Endothelial cell (in vitro differentiated cells): Measurements from ENCODE around the gene SAMD8. TPM values are rescaled to one million over a fixed set of nuclear protein-coding genes. Genes with fewer than 3 reads are reported as not detected.

Experiments
- DNase-seq: peaks from one replicate; pipeline ENCODE4 v3.0.0; 2021; ENCODE audit warnings: low spot score
- H3K27ac Mint-ChIP-seq: one replicate; pipeline ENCODE4 v1.8.0; 2021; ENCODE audit warnings: mixed read lengths, inconsistent platforms; ENCODE audit not compliant: unreplicated experiment
- H3K27me3 Mint-ChIP-seq: one replicate; pipeline ENCODE4 v1.8.0; 2021; ENCODE audit warnings: mild to moderate bottlenecking, moderate library complexity, mixed read lengths, inconsistent platforms; ENCODE audit not compliant: unreplicated experiment
- H3K36me3 Mint-ChIP-seq: one replicate; pipeline ENCODE4 v1.8.0; 2021; ENCODE audit warnings: mild to moderate bottlenecking, low read depth, mixed read lengths, inconsistent platforms; ENCODE audit not compliant: unreplicated experiment
- H3K4me1 Mint-ChIP-seq: one replicate; pipeline ENCODE4 v1.8.0; 2021; ENCODE audit warnings: mild to moderate bottlenecking, mixed read lengths, inconsistent platforms; ENCODE audit not compliant: unreplicated experiment
- H3K4me3 Mint-ChIP-seq: one replicate; pipeline ENCODE4 v1.8.0; 2021; ENCODE audit warnings: mild to moderate bottlenecking, mixed read lengths, inconsistent platforms; ENCODE audit not compliant: unreplicated experiment
- H3K9me3 Mint-ChIP-seq: one replicate; pipeline ENCODE4 v1.8.0; 2021; ENCODE audit warnings: mixed read lengths, inconsistent platforms; ENCODE audit not compliant: unreplicated experiment
- CTCF ChIP-seq: fragments of 200-600 bp; sonication (generic); IDR thresholded peaks from one replicate; pipeline ENCODE4 v1.5.0; 2021; ENCODE audit warnings: antibody characterized with exemption; ENCODE audit not compliant: unreplicated experiment
- total RNA-seq: library from RNA; stranded (reverse); fragmentation: NEBNext Ultra II Directional; extraction: Animal tissue kit (Norgen Biotek cat#: 25700); gene quantifications from one replicate; pipeline ENCODE4 v1.2.1, GENCODE V29; 2021; ENCODE audit not compliant: unreplicated experiment

The SAMD8 gene
- total RNA-seq, 1 donor from 2014 or later = 29.0 TPM

- Mint-ChIP-seq H3K9me3 (no peaks in the 10 kb centered on the region), H3K4me3 (no peak overlapping the region), H3K27ac (no peak overlapping the region), H3K27me3 (peaks cover 5% of the 10 kb centered on the region), H3K4me1 (peaks cover 12% of the 10 kb centered on the region), H3K36me3 (peaks cover 14% of the 10 kb centered on the region)
- no peak for TF ChIP-seq CTCF
- DNase-seq = no peak
Observed at GRCh38 chr10:75207079-75207856, 95.8 kb downstream of the SAMD8 start.

- DNase-seq = no peak
Observed at GRCh38 chr10:75207857-75208144, 96.3 kb downstream of the SAMD8 start.

GRCh38 chr10:75208181-75208580 is 96.7 kb downstream of the SAMD8 start:
- Mint-ChIP-seq H3K4me3 (peak overlapping the region; percentile 18), H3K9me3 (no peaks in the 10 kb centered on the region), H3K27me3 (peaks cover 6% of the 10 kb centered on the region), H3K27ac (peak overlapping the region; percentile 8), H3K4me1 (peaks cover 18% of the 10 kb centered on the region), H3K36me3 (peaks cover 18% of the 10 kb centered on the region)
- TF ChIP-seq CTCF = no peak
- DNase-seq = no peak

More at GRCh38 chr10:75207857-75208144, 96.3 kb downstream of the SAMD8 start:
- peak overlapping the region; percentile 8 for H3K27ac Mint-ChIP-seq
- TF ChIP-seq CTCF = no peak
- H3K36me3 Mint-ChIP-seq = peaks cover 18% of the 10 kb centered on the region
- peaks cover 6% of the 10 kb centered on the region for H3K27me3 Mint-ChIP-seq
- peaks cover 17% of the 10 kb centered on the region for H3K4me1 Mint-ChIP-seq
- no peaks in the 10 kb centered on the region for H3K9me3 Mint-ChIP-seq
- H3K4me3 Mint-ChIP-seq = no peak overlapping the region

- Mint-ChIP-seq H3K36me3 (peaks cover 22% of the 10 kb centered on the region), H3K4me3 (peak overlapping the region; percentile 97), H3K27me3 (peaks cover 6% of the 10 kb centered on the region), H3K4me1 (peaks cover 21% of the 10 kb centered on the region), H3K27ac (peak overlapping the region; percentile 99), H3K9me3 (no peaks in the 10 kb centered on the region)
- TF ChIP-seq CTCF = no peak
- DNase-seq = no peak
Observed at GRCh38 chr10:75209086-75209920, 97.8 kb downstream of the SAMD8 start.

GRCh38 chr10:75209921-75210281 is 98.4 kb downstream of the SAMD8 start:
- Mint-ChIP-seq H3K27me3 (peaks cover 6% of the 10 kb centered on the region), H3K36me3 (peaks cover 22% of the 10 kb centered on the region), H3K9me3 (no peaks in the 10 kb centered on the region), H3K27ac (peak overlapping the region; percentile 99), H3K4me3 (peak overlapping the region; percentile 97), H3K4me1 (peaks cover 21% of the 10 kb centered on the region)
- no peak for TF ChIP-seq CTCF
- DNase-seq = peak; percentile 37
